ENCODE measurements around the gene SMIM45. TPM values are rescaled to one million over a fixed set of nuclear protein-coding genes. Genes with fewer than 3 reads are reported as not detected.

SMIM45 gene

DNA sequence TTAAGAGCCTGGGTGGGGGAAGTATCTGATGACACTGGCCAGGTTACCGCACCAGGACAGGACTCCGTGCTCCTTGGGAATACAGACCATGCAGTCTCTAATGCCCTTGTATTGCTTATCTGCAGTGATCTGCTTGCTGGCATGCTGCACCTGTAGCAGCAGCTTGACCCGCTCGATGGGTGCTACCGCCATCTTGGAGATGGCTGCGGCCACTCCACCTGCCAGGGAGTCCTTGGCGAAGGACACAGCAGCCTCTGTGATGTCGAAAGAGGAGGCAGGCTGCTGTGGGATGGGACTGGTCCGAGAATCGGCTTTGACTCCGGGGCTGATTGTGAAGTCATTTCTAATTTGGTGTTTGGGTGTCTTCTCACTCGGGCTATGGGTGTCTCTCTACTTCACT is 49.8 kb downstream of the SMIM45 start:
- Mint-ChIP-seq H3K4me3 (no peak overlapping the region), H3K36me3 (0 out of 2 replicates have a peak, but pooled peaks cover 4% of the 10 kb centered on the region), H3K9me3 (peaks cover 6% of the 10 kb centered on the region; the same call in 1 of the 2 replicates), H3K27ac (no peak overlapping the region), H3K4me1 (peaks cover 7% of the 10 kb centered on the region; the same call in 1 of the 2 replicates), H3K27me3 (ENCODE audit: low read depth) (peaks cover 60% of the 10 kb centered on the region)
- TF ChIP-seq ETV6 (CRISPR knock-in tag; IDR thresholded peaks at IDR 0.05) (no peak), TEAD4 (CRISPR knock-in tag; IDR thresholded peaks at IDR 0.05) (no peak), FOXJ3 (CRISPR knock-in tag; IDR thresholded peaks at IDR 0.05; ENCODE audit: borderline replicate concordance) (no peak)
- POLR2A ChIA-PET, result no interaction called here
- CTCF ChIA-PET, result no interaction called here
- DNase-seq (ENCODE audit: low spot score) (no peak), ATAC-seq (no peak)

DNA sequence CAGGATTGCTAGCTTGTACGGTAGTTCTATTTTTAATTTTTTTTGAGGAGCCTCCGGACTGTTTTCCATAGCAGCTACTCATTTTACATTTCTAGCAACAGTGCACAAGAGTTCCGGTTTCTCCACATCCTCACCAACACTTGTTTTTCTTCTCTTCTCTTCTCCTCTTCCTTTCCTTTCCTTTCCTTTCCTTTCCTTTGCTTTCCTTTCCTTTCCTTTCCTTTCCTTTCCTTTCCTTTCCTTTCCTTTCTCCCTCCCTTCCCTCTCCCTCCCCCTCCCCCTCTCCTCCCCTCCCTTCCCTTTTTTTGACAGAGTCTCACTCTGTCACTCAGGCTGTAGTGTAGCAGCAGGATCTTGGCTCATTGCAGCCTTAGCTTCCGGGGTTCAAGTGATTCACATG is 56.0 kb downstream of the SMIM45 start:
- Mint-ChIP-seq H3K27ac (no peak overlapping the region), H3K4me1 (no peaks in the 10 kb centered on the region), H3K27me3 (ENCODE audit: low read depth) (peaks cover 53% of the 10 kb centered on the region), H3K9me3 (peaks cover 28% of the 10 kb centered on the region), H3K36me3 (peaks cover 9% of the 10 kb centered on the region), H3K4me3 (no peak overlapping the region)
- no peak for DNase-seq (ENCODE audit: low spot score)
- ChIA-PET POLR2A (no interaction called here), CTCF (no interaction called here)
- no peak for TF ChIP-seq TP53 (CRISPR knock-in tag; IDR thresholded peaks at IDR 0.05)
- TF ChIP-seq JAZF1 (CRISPR knock-in tag; IDR thresholded peaks at IDR 0.05), result no peak
- TF ChIP-seq, protein P1, sequence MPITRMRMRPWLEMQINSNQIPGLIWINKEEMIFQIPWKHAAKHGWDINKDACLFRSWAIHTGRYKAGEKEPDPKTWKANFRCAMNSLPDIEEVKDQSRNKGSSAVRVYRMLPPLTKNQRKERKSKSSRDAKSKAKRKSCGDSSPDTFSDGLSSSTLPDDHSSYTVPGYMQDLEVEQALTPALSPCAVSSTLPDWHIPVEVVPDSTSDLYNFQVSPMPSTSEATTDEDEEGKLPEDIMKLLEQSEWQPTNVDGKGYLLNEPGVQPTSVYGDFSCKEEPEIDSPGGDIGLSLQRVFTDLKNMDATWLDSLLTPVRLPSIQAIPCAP (CRISPR knock-in tag; IDR thresholded peaks at IDR 0.05), result no peak
- TF ChIP-seq, protein P2, sequence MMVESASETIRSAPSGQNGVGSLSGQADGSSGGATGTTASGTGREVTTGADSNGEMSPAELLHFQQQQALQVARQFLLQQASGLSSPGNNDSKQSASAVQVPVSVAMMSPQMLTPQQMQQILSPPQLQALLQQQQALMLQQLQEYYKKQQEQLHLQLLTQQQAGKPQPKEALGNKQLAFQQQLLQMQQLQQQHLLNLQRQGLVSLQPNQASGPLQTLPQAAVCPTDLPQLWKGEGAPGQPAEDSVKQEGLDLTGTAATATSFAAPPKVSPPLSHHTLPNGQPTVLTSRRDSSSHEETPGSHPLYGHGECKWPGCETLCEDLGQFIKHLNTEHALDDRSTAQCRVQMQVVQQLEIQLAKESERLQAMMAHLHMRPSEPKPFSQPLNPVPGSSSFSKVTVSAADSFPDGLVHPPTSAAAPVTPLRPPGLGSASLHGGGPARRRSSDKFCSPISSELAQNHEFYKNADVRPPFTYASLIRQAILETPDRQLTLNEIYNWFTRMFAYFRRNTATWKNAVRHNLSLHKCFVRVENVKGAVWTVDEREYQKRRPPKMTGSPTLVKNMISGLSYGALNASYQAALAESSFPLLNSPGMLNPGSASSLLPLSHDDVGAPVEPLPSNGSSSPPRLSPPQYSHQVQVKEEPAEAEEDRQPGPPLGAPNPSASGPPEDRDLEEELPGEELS (CRISPR knock-in tag; IDR thresholded peaks at IDR 0.05), result no peak
- ATAC-seq, result no peak

Other genes starting within 250 kb of the SMIM45 start
- 19.0 to 21.3 TPM (median 19.2 TPM) in 3 replicates for gene CCDC134, start 151.5 kb upstream of the SMIM45 start, total RNA-seq (2021)
- 151 to 173 TPM (median 171 TPM) in 3 replicates for gene SREBF2, start 119.0 kb upstream of the SMIM45 start, total RNA-seq (2021)
- gene SHISA8, start 37.1 kb upstream of the SMIM45 start, total RNA-seq (2021), result 2.1 to 2.4 TPM (median 2.2 TPM) in 3 replicates
- 2.8 to 3.6 TPM (median 2.8 TPM) in 3 replicates for gene TNFRSF13C, start 25.3 kb upstream of the SMIM45 start, total RNA-seq (2021)
- gene CENPM, start 5.0 kb upstream of the SMIM45 start, total RNA-seq (2021), result 40.3 to 43.7 TPM (median 41.7 TPM) in 3 replicates
- 19.5 to 25.3 TPM (median 24.0 TPM) in 3 replicates for gene SEPTIN3, start 17.3 kb downstream of the SMIM45 start, total RNA-seq (2021)
- gene WBP2NL, start 46.6 kb downstream of the SMIM45 start, total RNA-seq (2021), result not detected in 3 replicates
- gene NAGA, start 118.7 kb downstream of the SMIM45 start, total RNA-seq (2021), result 19.4 to 22.8 TPM (median 22.3 TPM) in 3 replicates
- 5.7 to 7.1 TPM (median 6.3 TPM) in 3 replicates for gene PHETA2, start 122.1 kb downstream of the SMIM45 start, total RNA-seq (2021)
- 39.9 to 50.6 TPM (median 49.6 TPM) in 3 replicates for gene SMDT1, start 127.5 kb downstream of the SMIM45 start, total RNA-seq (2021)
- gene NDUFA6, start 138.6 kb downstream of the SMIM45 start, total RNA-seq (2021), result 84.6 to 90.8 TPM (median 85.9 TPM) in 3 replicates
- 1.4 to 1.7 TPM (median 1.6 TPM) in 3 replicates for gene CYP2D6, start 178.7 kb downstream of the SMIM45 start, total RNA-seq (2021)